Mucosa of gallbladder (tissue), 1 donor: ENCODE results near the gene CIRBP. TPM values are rescaled to one million over a fixed set of nuclear protein-coding genes. Genes with fewer than 3 reads are reported as not detected.
A peak's percentile ranks its signal among the peaks of the same experiment; 100 is the strongest.

Experiments
- DNase-seq: peaks from one replicate; pipeline ENCODE4 v3.0.0-alpha.2; 2020; ENCODE audit warnings: low spot score
- total RNA-seq: library from RNA; stranded (reverse); gene quantifications from one replicate; pipeline ENCODE4 v1.2.1, GENCODE V29; 2021
- donor health status: DM: no; HTN: no; CAD: no.

Gene CIRBP
- total RNA-seq, 1 donor from 2014 or later = 382 TPM

DNA sequence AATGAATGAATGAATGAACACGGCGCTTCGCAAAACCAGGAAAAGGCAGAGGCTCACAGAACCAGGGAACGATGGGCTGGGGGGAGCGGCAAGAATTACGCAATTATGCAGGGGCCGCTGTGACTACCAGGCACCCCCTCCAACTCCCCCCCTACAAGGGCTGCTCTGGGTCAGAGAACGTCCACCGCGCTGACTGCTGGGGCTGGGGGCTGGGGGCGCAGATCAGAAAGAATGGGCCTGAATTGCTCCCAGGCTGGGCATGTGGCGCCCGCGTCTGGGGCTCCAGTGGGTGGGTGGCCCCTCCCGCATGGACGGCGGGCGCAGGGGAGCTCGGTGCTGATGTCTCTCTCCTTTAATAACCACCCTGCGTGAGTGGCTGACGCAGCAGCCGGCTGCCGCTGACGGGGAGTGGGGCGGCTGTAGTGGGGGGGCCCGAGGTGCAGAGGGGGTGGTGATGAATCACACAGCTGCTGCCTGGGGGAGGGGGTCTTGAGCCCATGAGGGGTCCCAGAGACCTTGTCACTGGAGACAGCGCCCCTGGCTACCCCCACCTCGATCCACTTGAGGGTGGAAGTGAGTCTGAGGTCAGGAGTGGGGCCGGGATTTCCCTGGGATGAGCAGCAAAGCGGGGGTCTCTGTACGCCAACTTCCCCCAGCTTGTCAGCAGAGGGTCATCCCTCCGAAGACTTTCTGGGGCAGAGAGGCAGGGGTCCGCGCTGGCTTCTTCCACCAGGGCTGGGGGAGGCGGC lies 1.5 kb upstream of the CIRBP start:
- no peak for DNase-seq

DNA sequence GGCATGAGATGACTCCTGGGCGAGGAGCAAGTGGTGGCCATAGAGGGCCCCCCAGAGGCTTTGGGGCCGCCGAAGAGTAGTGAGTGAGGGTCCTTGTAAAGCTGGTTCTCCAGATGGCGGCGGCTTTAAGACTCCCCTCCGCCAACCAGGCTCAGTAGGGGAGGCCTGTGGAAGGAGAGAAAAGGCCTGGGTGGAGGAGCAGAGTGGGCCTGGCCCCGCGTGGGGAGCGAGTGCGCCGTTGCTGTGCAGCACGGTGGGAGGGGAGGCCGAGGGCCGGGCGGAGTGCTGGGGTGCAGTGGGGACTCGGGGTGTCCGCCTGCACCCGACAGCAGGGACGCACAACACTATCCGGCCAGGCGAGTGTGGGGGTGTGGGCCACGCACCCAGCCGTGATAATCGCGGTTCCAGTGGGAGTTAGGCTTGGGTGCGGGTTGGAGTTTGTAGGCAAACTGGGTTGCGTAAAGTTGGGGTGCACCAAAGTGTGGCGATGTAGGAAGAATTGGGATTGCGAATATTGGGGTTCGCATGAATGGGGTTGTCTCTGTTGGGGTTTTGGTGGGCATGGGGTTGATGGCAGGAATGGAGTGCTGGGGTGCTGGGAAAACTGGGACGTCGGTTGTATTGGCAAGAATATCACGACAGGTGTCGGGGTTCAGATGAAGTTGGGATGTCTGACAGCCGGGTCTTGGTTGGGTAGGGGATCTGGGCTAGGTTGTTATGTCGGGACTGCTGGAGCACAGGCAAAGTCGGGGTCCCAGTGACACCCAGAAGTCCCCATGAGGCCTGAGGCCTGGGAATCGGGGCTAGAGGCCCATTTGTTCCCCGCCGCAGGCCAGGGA lies 687 bp upstream of the CIRBP start:
- DNase-seq = no peak

DNA sequence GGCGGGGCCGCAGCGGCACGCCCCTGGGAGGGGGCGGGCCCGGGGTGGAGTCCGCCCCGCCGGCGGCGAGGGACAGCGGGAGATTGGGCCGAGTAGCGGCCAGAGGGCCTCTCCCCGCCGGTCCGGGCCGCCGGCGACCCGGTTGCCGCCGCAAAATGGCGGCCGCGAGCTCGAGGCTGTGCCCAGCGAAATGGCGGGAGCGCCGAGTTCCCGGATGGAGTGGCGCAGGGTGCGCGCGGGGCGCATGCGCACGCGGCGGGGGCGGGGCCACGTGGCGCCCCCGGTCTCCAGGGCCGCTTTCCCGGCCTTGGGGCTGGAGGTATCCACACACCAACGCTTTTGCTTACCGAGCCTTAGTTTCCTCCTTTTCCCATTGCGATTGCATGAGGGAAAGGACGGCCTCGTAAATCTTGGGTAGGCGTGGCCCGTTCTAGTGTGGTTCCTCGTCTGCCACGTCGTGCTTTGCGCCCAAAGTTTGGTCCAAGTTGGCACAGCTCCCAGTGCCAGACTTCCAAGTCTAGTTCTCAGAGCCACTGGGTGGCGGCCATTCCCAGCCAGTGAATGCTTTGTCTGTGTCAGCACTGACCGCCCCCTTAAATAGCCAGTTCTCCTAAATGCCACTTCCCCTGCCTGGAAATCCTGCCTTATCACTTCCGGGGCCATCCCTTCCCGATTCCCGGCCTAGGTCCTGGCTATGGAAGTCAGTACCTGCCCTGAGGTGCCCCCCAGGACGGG lies 513 bp downstream of the CIRBP start:
- DNase-seq = peak; percentile 87

DNA sequence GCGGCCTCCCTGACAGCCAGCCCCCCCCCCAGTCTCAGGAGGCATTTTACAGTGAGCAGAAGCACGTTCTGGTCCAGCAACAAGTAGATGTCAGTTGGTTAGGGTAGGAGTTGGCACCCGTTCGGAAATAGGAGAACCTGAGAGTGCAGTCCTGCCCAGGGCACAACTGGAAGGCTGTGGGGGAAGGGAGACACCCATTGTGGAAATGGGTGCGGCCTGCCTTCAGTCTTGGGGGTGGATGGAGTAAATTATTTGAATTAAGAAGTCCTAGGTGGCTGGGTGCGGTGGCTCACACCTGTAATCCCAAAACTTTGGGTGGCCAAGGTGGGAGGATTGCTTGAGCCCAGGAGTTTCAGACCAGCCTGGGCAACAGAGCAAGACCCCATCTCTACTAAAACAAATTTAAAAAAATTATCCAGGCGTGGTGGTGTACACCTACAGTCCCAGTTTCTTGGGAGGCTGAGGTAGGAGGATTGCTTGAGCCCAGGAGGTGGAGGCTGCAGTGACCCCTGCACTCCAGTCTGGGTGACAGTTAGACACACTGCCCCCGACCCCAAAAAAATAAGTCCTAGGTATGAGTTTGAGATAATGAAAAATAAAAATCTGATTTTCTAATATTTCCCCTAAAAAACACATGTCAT lies 1.2 kb downstream of the CIRBP start:
- no peak for DNase-seq

DNA sequence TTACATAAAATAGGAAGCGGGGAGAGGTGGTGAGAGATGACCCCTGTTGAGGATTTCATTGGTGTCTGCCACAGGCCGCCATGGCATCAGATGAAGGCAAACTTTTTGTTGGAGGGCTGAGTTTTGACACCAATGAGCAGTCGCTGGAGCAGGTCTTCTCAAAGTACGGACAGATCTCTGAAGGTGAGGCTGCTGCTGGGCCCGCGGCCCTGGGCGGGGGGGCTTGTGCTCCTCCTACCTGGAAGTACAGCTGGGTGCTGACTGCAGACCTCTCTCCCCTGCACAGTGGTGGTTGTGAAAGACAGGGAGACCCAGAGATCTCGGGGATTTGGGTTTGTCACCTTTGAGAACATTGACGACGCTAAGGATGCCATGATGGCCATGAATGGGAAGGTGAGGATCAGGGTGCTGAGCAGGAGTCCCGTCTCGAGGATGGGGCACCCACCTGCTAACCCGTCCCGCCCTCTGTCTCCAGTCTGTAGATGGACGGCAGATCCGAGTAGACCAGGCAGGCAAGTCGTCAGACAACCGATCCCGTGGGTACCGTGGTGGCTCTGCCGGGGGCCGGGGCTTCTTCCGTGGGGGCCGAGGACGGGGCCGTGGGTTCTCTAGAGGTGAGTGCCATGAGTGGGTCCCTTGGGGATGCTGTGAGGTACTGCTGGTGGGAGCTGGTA lies 1.9 kb downstream of the CIRBP start:
- no peak for DNase-seq

DNA sequence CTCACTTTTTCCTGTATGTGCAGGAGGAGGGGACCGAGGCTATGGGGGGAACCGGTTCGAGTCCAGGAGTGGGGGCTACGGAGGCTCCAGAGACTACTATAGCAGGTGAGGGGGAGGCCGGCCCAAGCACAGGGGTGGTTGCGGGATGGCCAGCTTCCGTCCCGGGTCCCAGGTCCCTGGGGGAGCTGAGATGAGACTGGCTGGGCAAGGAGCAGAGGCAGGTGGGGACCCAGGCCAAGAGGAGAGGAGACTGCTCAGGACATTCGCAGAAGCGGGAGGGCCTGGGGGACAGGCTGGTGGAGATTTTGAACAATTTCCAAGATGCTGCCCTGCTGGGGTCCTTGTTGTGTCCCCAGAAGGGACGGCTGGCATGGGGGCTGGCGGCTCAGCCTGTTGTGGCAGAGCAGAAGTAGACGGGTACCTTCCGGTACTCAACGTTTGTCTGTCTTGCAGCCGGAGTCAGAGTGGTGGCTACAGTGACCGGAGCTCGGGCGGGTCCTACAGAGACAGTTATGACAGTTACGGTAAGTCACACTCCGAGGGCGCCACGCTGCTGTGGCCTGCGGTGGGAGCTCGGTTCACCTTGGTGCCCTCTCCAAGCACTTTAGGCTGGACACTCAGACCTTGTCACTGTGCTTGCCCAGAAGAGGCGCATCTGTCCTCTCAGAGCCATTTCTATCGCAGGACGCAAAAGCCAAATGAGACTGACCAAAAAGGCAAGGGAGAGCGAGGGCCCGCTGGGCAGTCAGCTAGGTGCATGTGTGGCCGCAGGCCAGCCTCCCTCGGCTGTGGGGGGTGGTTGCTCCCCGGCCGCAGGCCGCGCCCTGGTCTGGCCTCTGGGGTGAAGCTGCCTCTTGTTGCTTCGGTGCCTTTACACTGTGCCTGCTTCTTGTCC lies 2.6 kb downstream of the CIRBP start:
- no peak for DNase-seq

DNA sequence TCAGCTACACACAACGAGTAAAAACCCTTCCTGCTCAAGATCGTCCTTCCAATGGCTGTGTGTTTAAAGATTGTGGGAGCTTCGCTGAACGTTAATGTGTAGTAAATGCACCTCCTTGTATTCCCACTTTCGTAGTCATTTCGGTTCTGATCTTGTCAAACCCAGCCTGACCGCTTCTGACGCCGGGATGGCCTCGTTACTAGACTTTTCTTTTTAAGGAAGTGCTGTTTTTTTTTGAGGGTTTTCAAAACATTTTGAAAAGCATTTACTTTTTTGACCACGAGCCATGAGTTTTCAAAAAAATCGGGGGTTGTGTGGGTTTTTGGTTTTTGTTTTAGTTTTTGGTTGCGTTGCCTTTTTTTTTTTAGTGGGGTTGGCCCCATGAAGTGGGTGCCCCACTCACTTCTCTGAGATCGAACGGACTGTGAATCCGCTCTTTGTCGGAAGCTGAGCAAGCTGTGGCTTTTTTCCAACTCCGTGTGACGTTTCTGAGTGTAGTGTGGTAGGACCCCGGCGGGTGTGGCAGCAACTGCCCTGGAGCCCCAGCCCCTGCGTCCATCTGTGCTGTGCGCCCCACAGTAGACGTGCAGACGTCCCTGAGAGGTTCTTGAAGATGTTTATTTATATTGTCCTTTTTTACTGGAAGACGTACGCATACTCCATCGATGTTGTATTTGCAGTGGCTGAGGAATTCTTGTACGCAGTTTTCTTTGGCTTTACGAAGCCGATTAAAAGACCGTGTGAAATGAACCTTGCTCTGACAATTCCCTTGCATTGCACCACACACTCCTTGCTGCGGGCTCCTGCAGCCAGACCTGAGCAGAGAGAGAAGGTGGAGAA lies 3.5 kb downstream of the CIRBP start:
- DNase-seq = no peak

DNA sequence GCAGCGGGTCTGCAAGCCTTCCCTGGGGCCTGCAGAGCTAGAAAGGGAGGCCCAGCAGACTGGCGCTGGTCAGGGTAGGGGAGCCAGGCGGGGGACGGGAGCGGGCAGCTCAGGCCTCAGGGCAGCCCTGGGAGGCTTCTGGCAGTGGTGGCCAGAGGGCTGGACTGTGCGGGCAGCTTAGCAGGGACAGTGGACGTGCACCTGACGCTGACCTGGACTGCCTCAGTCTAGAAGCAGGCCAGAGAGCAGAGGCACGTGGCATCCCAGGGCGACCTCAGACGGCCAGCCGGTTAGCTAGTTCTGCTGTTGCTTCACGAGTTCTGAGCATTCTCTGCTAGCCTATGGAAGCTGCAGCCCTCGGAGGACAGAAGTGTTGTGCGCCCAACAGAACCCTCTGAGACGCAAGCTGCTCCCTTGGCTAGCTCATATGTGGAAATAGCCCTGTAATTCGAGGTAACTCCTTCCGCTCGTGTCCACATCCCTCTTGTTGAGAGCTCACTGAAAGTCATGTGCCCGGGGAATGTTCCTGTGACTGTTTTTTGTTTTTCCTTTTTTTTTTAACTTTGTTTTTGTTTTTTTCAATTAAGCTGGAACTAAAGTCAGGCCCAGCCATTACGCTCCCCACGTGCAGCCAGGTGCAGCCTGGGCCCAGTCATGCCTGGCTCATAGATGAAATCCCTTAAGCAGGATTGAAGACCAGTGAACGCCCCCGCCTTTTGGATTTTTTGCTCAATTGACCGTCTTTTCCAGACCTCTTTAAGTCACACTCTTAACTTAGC lies 4.3 kb downstream of the CIRBP start:
- no peak for DNase-seq

DNA sequence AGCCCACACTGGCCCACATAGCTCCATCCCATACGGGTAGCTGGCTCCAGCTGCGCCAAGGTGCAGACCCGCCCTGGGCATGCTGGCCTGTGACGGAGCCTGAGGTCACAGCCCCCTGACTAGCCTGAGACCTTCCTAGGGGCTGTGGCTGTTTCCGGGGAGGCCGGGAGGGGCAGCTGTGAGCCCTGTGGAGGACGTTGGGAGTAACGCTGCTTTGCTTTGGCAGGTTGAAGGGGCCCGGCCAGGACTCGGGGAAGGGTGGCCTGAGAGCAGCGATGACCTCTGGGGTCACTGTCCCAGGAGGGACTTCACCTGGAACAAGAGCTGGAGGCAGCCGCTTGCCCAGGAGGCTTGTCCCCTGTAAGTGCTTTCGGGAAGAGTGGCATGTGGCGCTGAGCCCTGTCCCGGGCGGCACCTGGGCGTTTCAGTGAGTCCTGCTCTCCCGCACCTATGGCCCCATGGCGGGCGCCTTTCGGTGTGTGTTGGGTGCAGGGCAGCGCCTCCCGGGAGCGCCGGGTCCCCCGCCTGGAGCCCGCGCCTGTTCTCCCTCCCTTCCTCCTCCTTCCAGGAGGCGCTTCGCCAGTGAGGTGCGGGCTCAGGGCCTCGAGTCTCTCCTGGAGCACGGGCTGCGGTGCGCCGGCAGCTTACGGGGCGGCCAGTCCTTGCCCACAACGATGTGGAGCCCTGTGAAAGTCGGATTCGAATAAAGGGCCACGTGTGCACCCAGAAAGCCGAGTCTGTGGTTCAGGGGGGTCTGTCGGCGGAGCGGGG lies 5.1 kb downstream of the CIRBP start:
- no peak for DNase-seq

DNA sequence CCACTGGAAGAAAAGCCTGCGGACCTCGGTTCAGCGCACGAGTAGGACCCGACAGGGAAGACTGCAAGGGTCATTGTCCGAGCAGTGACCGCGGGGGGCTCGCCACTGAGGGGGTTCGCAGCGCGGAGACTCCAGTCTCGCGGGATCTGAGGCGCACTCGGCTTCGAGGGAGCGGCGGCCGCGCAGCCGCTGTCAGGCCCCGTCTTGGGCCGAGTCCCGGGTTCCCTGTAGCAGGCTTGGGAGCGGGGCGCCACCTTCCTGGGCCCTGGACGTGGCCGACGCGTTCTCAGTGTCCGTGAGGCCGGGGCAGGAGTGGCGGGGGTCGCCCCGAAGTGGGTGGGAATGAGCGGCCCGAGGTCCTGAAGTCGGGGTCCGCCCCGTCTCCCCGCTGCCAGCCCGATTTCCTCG lies 5.7 kb downstream of the CIRBP start:
- DNase-seq = no peak

DNA sequence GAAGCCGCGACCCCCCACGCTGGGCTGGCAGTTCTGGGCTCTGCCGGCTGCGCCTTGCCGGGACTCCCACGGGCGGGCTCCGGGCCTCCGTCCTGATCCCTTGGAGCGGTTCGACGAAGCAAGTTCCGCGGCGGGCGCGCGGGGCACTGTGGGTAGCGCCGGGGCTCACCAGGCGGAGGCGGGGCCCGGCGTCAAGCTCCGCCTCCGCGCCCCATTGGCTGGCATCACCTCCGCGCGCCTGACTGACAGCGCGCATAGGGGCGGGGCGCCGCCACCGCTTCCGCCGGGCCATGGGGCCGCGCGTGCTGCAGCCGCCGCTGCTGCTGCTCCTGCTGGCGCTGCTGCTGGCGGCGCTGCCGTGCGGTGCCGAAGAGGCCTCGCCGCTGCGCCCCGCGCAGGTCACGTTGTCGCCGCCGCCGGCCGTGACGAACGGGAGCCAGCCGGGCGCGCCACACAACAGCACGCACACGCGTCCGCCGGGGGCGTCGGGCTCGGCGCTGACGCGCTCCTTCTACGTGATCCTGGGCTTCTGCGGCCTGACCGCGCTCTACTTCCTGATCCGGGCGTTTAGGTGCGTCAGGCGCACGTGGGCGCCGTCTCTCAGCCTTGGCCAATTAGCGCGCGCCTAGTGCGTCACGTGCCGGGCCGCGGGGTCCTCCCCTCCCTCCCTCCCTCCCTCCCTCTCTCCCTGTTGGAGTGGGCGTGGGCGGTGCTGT lies 6.3 kb downstream of the CIRBP start, which contains the start of gene FAM174C:
Gene FAM174C (plus strand): TSS at position 271 of the 716 bp plus-strand sequence. CDS start 20 bp downstream, at position 291.
- DNase-seq = peak; percentile 97

DNA sequence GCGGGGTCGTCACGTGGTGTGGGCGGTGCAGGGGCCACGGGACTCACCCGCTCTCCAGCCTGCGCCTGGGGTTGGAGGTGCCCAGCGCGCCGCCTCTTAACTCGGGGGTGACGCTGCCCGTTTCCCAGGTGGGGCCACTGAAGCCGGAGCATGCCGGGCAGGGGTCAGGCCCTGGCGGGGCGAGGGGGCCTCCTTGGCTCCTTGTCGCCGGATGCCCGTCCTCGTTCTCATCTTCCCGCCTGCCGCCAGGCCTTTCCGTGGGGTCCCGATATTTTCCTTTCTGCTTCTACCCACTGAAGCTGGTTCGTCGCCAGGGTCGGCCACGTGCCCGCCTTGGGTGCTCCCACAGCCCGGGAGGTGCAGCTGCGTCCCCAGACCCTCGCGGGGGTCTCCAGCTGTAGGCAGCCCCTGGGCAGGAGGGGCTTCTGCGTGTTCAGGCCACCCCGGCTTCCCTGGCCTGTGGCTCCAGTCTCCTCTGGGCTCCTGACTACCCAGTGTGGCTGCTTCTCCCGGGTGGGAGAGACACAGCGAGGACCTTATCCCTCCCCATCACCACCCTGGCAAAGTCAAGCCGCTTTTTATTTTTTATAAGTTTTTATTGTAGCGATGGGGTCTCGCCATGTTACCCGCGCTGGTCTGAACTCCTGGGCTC lies 7.0 kb downstream of the CIRBP start:
- DNase-seq = no peak

DNA sequence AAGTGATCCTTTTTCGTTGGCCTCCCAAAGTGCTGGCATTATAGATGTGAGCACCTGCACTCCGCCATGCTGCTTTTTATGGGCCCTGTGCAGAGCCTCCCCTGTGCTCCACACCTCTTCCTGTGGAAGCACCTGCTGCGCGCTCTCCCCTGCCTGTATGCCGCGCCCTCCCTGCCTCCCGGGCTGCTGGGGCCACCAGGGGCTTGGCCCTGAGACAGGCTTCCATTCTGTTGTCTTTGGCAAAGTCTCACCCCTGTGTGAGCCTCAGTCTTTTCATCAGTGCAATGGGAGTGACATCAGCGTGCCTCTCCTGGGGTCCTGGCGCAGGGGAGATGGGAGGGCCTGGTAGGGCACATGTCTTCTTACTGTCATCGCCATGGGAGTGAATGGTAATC lies 7.5 kb downstream of the CIRBP start:
- DNase-seq = no peak

DNA sequence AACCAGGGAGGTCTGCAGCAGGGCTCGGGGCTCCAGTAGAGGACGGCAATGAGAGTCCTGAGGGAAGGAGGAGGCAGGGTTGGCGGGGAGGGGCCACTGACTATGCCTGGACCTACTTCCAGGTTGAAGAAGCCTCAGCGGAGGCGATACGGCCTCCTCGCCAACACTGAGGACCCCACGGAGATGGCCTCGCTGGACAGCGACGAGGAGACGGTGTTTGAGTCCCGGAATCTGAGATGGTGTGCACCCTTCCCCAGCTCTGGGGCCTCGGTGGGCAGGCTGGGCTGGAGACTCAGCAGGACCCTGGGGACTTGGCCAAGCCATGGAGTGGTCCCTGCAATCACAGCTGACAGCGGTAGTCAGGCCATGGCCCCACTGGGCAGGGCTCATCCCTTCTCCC lies 7.9 kb downstream of the CIRBP start:
- DNase-seq = no peak

DNA sequence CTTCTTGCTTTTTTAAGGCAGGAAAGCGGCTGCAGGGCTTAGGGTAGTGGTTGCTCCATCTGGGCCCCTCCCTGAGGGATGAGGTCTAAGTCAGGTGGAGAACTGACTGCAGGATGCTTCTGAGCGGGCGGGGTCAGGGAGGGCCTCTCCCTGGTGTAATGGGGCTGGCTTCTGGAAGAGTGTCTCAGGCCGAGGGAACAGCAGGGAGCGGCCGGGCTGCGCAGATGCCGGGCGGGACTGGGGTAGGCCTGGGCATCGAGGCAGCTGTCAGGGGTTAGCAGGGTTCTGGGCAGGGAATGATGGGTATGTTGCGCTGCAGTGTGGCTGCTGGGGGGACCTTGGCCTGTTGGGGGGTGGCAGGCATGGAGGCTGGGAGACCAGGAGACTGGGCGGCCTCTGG lies 8.9 kb downstream of the CIRBP start:
- DNase-seq = no peak
